Peyer's patch (tissue), 4 donors: ENCODE measurements around the gene NKX6-2. TPM values are rescaled to one million over a fixed set of nuclear protein-coding genes. Genes with fewer than 3 reads are reported as not detected.

Source experiments
- DNase-seq, 3 donors: peaks; one replicate each; pipeline ENCODE4 v3.0.0-alpha.2; 2017 to 2019
- H3K27ac ChIP-seq, 4 donors: fragments of 200-600 bp; sonication (generic); one replicate each; pipeline ENCODE4 v1.5.1; 2016 to 2019
- H3K27me3 ChIP-seq, 2 donors: fragments of 200-600 bp; sonication (generic); one replicate each; pipeline ENCODE4 v1.5.1; 2019
- H3K36me3 ChIP-seq, 3 donors: fragments of 200-600 bp; sonication (generic); one replicate each; pipeline ENCODE4 v1.5.1; 2016 to 2019
- H3K4me1 ChIP-seq, 4 donors: fragments of 200-600 bp; sonication (generic); one replicate each; pipeline ENCODE4 v1.5.1; 2016 to 2019
- H3K4me3 ChIP-seq, 4 donors: fragments of 200-600 bp; sonication (generic); 1 replicate in 3 of 4; 2 replicates in 1 of 4; pipeline ENCODE4 v1.5.1; 2016 to 2019; ENCODE audit warnings: mild to moderate bottlenecking in 1 of 4
- H3K9me3 ChIP-seq, 4 donors: fragments of 200-600 bp; sonication (generic); one replicate each; pipeline ENCODE4 v1.5.1; 2016 to 2019; ENCODE audit warnings: mild to moderate bottlenecking in 1 of 4
- POLR2A ChIP-seq, 2 donors: fragments of 450-650 bp; IDR thresholded peaks; one replicate each; pipeline ENCODE4 v1.5.1; 2017; ENCODE audit warnings: antibody characterized with exemption in 2 of 2, mild to moderate bottlenecking in 2 of 2, moderate library complexity in 2 of 2
- total RNA-seq, 4 donors: library from RNA; depleted of rRNA; stranded (reverse); fragments of >200 nt; gene quantifications; one replicate each; pipeline ENCODE4 v1.1.0, GENCODE V29; 2016
- TF ChIP-seq, protein P1 (sequence below), 6 experiments: fragments of 450-650 bp in 4 of 6; fragments of 200-600 bp in 2 of 6; sonication (generic) in 1 of 6; IDR thresholded peaks; one replicate each; pipeline ENCODE4 v1.5.1; 2017 to 2019; ENCODE audit warnings: antibody characterized with exemption in 6 of 6, mild to moderate bottlenecking in 3 of 6, moderate library complexity in 1 of 6

Gene NKX6-2
- total RNA-seq, 4 donors from 2014 or later = not detected

DNA sequence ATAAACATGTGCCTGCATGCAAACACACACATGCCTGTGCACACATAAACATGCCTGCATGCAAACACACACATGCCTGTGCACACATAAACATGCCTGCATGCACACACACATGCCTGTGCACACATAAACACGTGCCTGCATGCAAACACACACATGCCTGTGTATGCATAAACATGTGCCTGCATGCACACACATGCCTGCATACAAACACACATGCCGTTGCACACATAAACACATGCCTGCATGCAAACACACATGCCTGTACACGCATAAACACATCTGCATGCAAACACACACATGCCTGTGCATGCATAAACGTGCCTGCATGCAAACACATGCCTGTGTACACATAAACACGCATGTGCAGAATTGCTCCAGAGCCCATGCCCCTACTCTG lies 22.4 kb downstream of the NKX6-2 start:
- no peak overlapping the region for H3K4me3 ChIP-seq
- no peaks in the 10 kb centered on the region for H3K9me3 ChIP-seq
- no peak for DNase-seq
- peaks cover 0 to 14% (median 0%) of the 10 kb centered on the region in 3 donors for H3K36me3 ChIP-seq
- H3K4me1 ChIP-seq = no peaks in the 10 kb centered on the region
- TF ChIP-seq, protein P1, sequence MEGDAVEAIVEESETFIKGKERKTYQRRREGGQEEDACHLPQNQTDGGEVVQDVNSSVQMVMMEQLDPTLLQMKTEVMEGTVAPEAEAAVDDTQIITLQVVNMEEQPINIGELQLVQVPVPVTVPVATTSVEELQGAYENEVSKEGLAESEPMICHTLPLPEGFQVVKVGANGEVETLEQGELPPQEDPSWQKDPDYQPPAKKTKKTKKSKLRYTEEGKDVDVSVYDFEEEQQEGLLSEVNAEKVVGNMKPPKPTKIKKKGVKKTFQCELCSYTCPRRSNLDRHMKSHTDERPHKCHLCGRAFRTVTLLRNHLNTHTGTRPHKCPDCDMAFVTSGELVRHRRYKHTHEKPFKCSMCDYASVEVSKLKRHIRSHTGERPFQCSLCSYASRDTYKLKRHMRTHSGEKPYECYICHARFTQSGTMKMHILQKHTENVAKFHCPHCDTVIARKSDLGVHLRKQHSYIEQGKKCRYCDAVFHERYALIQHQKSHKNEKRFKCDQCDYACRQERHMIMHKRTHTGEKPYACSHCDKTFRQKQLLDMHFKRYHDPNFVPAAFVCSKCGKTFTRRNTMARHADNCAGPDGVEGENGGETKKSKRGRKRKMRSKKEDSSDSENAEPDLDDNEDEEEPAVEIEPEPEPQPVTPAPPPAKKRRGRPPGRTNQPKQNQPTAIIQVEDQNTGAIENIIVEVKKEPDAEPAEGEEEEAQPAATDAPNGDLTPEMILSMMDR (IDR thresholded peaks at IDR 0.05) = no peak
- no peak for TF ChIP-seq POLR2A (IDR thresholded peaks at IDR 0.05)
- H3K27me3 ChIP-seq = no peaks in the 10 kb centered on the region
- no peak overlapping the region for H3K27ac ChIP-seq

DNA sequence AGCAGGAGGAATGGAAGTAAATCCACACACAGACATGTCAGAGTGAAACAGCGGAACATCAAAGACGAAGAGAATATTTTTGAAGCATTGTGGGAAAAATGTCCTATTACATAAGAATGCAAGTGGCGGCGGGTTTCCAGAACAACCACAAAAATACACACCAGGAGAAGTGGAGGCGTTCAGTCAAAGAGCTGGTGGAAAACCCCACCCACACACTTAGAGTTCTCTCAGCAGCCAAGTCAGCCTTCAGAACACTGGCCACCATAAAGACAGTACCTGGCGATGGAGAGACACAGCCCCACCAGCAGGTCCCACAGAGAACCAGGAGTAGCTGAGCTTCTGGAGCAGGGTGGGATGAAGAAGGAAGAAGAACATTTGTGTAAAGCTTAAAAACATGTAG lies 23.7 kb downstream of the NKX6-2 start:
- H3K27ac ChIP-seq = no peak overlapping the region
- no peak overlapping the region for H3K4me3 ChIP-seq
- no peak for DNase-seq
- no peaks in the 10 kb centered on the region for H3K27me3 ChIP-seq
- H3K4me1 ChIP-seq = no peaks in the 10 kb centered on the region
- no peaks in the 10 kb centered on the region for H3K9me3 ChIP-seq
- H3K36me3 ChIP-seq = peaks cover 0 to 16% (median 0%) of the 10 kb centered on the region in 3 donors
- TF ChIP-seq, protein P1 (IDR thresholded peaks at IDR 0.05) = no peak
- no peak for TF ChIP-seq POLR2A (IDR thresholded peaks at IDR 0.05)

DNA sequence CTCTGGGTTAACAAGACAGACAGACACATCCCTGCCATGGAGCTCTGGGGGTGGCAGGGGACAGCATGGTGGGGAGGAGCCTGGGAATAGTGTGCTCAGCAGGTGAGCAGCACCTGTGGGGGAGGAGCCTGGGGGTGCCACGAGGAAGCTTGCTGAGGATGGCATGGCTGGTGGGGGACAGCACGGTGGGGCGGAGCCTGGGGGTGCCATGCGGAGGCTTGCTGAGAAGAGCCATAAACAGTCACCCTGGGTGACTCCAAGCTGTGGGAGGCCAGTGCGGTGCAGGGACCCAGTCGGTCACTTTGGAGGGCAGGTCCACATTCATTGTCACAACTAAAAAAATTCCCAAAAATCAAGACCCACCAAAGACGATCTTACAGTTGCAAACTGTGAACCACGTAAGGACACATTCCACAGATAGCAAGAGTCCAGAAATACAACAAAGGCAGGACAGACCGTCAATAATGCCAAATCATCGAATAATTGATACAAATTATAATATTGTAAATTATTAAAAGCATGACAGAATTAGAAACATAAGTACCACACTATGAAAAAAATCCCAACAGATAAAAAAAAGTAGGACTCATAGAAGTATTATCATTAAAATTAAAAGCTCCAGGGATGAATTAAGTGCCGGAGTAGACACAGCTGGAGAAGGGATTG lies 24.4 kb downstream of the NKX6-2 start:
- no peaks in the 10 kb centered on the region for H3K27me3 ChIP-seq
- no peak overlapping the region for H3K4me3 ChIP-seq
- DNase-seq = no peak
- TF ChIP-seq POLR2A (IDR thresholded peaks at IDR 0.05) = no peak
- TF ChIP-seq, protein P1 (IDR thresholded peaks at IDR 0.05) = no peak
- peaks cover 0 to 23% (median 0%) of the 10 kb centered on the region in 3 donors for H3K36me3 ChIP-seq
- H3K4me1 ChIP-seq = no peaks in the 10 kb centered on the region
- H3K27ac ChIP-seq = no peak overlapping the region
- no peaks in the 10 kb centered on the region for H3K9me3 ChIP-seq

DNA sequence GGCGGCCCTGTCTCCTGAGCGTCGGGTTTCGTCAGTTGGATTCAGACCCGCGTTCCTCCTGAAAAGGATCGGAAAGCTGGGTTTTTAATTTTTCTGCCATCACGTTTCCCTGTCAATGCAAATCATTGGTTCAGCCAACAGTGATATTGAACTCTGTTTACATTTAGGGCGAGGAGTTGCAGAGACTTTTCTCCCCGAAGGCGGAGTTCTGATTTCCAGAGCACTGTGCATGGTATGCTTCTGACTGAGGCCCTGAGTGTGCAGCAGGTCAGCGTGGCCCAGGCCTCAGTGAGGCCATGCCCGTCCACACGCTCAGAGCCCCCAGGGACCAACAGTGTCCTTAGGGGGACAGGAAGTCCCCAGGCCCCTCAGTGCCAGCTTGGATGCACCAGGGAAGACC lies 27.1 kb downstream of the NKX6-2 start:
- peaks cover 0 to 43% (median 0%) of the 10 kb centered on the region in 3 donors for H3K36me3 ChIP-seq
- DNase-seq = no peak

DNA sequence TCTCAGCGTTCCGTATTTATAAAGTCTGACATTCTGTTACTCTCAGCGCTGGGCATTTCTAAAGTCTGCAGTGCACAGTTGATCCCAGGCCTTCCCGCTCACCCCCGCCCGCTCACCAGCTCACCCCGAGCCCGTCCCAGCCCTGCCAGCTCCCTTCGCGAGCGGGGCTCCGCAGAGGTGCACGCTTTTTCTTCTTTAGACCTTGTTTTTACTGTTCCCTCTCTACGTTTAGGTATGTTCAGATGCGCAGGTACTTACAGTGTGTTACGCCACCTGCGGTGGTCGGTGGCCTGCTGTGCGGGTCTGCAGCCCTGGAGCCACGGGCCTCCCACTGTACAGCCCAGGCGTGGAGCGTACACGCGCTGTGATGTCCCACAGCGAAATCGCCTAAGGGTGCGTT lies 28.8 kb downstream of the NKX6-2 start:
- no peaks in the 10 kb centered on the region for H3K9me3 ChIP-seq
- no peak overlapping the region for H3K4me3 ChIP-seq
- H3K36me3 ChIP-seq = peaks cover 0 to 48% (median 0%) of the 10 kb centered on the region in 3 donors
- TF ChIP-seq POLR2A (IDR thresholded peaks at IDR 0.05) = no peak
- TF ChIP-seq, protein P1 (IDR thresholded peaks at IDR 0.05) = no peak
- DNase-seq = no peak
- H3K4me1 ChIP-seq = no peaks in the 10 kb centered on the region
- no peaks in the 10 kb centered on the region for H3K27me3 ChIP-seq
- H3K27ac ChIP-seq = no peak overlapping the region

More for the DNA sequence above, 27.1 kb downstream of the NKX6-2 start:
- Histone ChIP-seq H3K4me1 (no peaks in the 10 kb centered on the region), H3K9me3 (no peaks in the 10 kb centered on the region), H3K27me3 (no peaks in the 10 kb centered on the region), H3K4me3 (no peak overlapping the region), H3K27ac (no peak overlapping the region)
- TF ChIP-seq, protein P1 (IDR thresholded peaks at IDR 0.05) = no peak
